ENCODE data around the gene RMND5A.

RMND5A gene

GRCh38 chr2:86776532-86776931 is 56.4 kb downstream of the RMND5A start:
- TF ChIP-seq CTCF (IDR thresholded peaks at IDR 0.05; ENCODE audit: control insufficient read depth, extremely low read depth, insufficient read depth), result no peak
- no peak for DNase-seq (ENCODE audit: low read depth)
- H3K4me3 ChIP-seq (ENCODE audit: low read depth, low read length), result no peak overlapping the region

- H3K4me3 ChIP-seq (ENCODE audit: low read depth, low read length), result no peak overlapping the region
- no peak for TF ChIP-seq CTCF (IDR thresholded peaks at IDR 0.05; ENCODE audit: control insufficient read depth, extremely low read depth, insufficient read depth)
- DNase-seq (ENCODE audit: low read depth), result no peak
Measured at GRCh38 chr2:86778957-86779356, 58.9 kb downstream of the RMND5A start.

GRCh38 chr2:86779971-86780370 is 59.9 kb downstream of the RMND5A start:
- no peak for DNase-seq (ENCODE audit: low read depth)
- TF ChIP-seq CTCF (IDR thresholded peaks at IDR 0.05; ENCODE audit: control insufficient read depth, extremely low read depth, insufficient read depth), result no peak
- H3K4me3 ChIP-seq (ENCODE audit: low read depth, low read length), result no peak overlapping the region

GRCh38 chr2:86781363-86781762 is 61.3 kb downstream of the RMND5A start:
- no peak overlapping the region for H3K4me3 ChIP-seq (ENCODE audit: low read depth, low read length)
- no peak for DNase-seq (ENCODE audit: low read depth)
- TF ChIP-seq CTCF (IDR thresholded peaks at IDR 0.05; ENCODE audit: control insufficient read depth, extremely low read depth, insufficient read depth), result no peak

- TF ChIP-seq CTCF (IDR thresholded peaks at IDR 0.05; ENCODE audit: control insufficient read depth, extremely low read depth, insufficient read depth), result no peak
- H3K4me3 ChIP-seq (ENCODE audit: low read depth, low read length), result no peak overlapping the region
- DNase-seq (ENCODE audit: low read depth), result no peak
Measured at GRCh38 chr2:86782748-86783147, 62.7 kb downstream of the RMND5A start.

GRCh38 chr2:86783615-86784339 is 63.7 kb downstream of the RMND5A start:
- no peak for TF ChIP-seq CTCF (IDR thresholded peaks at IDR 0.05; ENCODE audit: control insufficient read depth, extremely low read depth, insufficient read depth)
- H3K4me3 ChIP-seq (ENCODE audit: low read depth, low read length), result no peak overlapping the region
- no peak for DNase-seq (ENCODE audit: low read depth)

- DNase-seq (ENCODE audit: low read depth), result no peak
- TF ChIP-seq CTCF (IDR thresholded peaks at IDR 0.05; ENCODE audit: control insufficient read depth, extremely low read depth, insufficient read depth), result no peak
- H3K4me3 ChIP-seq (ENCODE audit: low read depth, low read length), result no peak overlapping the region
Measured at GRCh38 chr2:86785456-86785855, 65.4 kb downstream of the RMND5A start.

All from LNCaP clone FGC (cell line).